Keratinocyte (primary cell): ENCODE measurements around the gene FBXW5.

Source experiments
- EZH2 ChIP-seq: IDR thresholded peaks from one replicate; pipeline ENCODE4 v1.6.1; 2012; ENCODE audit warnings: inconsistent platforms, mild to moderate bottlenecking, low read length, moderate library complexity
- TF ChIP-seq, protein P1 (sequence below), 3 experiments: IDR thresholded peaks in 1 of 3; conservative IDR thresholded peaks in 1 of 3; optimal IDR thresholded peaks in 1 of 3; 2 replicates in 2 of 3; 3 replicates in 1 of 3; pipeline versions ENCODE3 to v1.5.1; 2011; ENCODE audit warnings: low read length in 3 of 3, mild to moderate bottlenecking in 3 of 3, moderate library complexity in 2 of 3, control low read depth in 1 of 3, inconsistent platforms in 1 of 3; ENCODE audit not compliant: insufficient read depth in 2 of 3; ENCODE audit errors: extremely low read depth in 1 of 3

DNA sequence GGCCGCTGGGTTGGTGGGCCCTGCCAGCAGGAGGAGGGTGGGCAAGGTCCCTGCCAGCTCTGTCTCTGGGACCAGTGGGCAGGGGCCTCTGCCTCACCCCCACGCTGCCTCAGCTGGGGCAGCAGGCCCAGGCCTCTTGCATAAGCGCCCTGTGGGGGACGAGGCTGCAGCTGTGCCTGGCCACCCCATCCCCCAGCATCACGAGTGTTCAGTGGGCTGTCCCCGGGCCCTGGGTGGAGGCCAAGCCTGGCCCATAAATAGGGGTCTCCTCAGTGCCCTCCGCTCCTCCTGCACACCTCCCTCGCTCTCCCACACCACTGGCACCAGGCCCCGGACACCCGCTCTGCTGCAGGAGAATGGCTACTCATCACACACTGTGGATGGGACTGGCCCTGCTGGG is 32.7 kb upstream of the FBXW5 start, which contains the start of gene PTGDS:
- TF ChIP-seq, protein P1, sequence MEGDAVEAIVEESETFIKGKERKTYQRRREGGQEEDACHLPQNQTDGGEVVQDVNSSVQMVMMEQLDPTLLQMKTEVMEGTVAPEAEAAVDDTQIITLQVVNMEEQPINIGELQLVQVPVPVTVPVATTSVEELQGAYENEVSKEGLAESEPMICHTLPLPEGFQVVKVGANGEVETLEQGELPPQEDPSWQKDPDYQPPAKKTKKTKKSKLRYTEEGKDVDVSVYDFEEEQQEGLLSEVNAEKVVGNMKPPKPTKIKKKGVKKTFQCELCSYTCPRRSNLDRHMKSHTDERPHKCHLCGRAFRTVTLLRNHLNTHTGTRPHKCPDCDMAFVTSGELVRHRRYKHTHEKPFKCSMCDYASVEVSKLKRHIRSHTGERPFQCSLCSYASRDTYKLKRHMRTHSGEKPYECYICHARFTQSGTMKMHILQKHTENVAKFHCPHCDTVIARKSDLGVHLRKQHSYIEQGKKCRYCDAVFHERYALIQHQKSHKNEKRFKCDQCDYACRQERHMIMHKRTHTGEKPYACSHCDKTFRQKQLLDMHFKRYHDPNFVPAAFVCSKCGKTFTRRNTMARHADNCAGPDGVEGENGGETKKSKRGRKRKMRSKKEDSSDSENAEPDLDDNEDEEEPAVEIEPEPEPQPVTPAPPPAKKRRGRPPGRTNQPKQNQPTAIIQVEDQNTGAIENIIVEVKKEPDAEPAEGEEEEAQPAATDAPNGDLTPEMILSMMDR (optimal IDR thresholded peaks at IDR 0.05 in 1 of 3, IDR thresholded peaks at IDR 0.05 in 1 of 3, conservative IDR thresholded peaks at IDR 0.05 in 1 of 3; ENCODE audit: extremely low read depth in 1 of 3, insufficient read depth in 2 of 3, low read length in 3 of 3), result no peak
- TF ChIP-seq EZH2, result no peak
